Measurements from ENCODE around the gene MEP1A.
"Not testable (repeated sequence)": the region's sequence is repeated elsewhere in the genome, so short reads cannot be mapped to it uniquely, and the experiment has no call there.

MEP1A gene, protein sequence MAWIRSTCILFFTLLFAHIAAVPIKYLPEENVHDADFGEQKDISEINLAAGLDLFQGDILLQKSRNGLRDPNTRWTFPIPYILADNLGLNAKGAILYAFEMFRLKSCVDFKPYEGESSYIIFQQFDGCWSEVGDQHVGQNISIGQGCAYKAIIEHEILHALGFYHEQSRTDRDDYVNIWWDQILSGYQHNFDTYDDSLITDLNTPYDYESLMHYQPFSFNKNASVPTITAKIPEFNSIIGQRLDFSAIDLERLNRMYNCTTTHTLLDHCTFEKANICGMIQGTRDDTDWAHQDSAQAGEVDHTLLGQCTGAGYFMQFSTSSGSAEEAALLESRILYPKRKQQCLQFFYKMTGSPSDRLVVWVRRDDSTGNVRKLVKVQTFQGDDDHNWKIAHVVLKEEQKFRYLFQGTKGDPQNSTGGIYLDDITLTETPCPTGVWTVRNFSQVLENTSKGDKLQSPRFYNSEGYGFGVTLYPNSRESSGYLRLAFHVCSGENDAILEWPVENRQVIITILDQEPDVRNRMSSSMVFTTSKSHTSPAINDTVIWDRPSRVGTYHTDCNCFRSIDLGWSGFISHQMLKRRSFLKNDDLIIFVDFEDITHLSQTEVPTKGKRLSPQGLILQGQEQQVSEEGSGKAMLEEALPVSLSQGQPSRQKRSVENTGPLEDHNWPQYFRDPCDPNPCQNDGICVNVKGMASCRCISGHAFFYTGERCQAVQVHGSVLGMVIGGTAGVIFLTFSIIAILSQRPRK

DNA sequence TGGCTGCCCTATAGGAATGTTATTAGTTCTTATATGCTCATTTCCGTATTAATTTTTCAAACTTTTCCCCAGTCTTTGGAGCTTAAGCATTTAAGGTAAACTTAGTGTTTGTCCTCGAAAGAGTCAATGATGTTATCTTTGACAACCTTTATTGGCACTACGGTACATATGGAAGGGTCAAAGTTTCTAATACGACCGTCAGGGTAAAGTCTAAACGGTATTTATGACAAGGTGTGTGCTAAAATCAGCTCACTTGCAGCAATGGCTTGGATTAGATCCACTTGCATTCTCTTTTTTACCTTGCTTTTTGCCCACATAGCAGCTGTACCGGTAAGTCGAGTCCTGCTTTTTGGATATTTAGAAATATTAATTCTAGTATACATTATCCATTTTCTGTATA lies at the start of gene MEP1A:
MEP1A (plus strand) TSS at position 252 of the 400 bp plus-strand sequence; CDS start at position 262, 10 bp downstream.
- DNase-seq, result no peak

DNA sequence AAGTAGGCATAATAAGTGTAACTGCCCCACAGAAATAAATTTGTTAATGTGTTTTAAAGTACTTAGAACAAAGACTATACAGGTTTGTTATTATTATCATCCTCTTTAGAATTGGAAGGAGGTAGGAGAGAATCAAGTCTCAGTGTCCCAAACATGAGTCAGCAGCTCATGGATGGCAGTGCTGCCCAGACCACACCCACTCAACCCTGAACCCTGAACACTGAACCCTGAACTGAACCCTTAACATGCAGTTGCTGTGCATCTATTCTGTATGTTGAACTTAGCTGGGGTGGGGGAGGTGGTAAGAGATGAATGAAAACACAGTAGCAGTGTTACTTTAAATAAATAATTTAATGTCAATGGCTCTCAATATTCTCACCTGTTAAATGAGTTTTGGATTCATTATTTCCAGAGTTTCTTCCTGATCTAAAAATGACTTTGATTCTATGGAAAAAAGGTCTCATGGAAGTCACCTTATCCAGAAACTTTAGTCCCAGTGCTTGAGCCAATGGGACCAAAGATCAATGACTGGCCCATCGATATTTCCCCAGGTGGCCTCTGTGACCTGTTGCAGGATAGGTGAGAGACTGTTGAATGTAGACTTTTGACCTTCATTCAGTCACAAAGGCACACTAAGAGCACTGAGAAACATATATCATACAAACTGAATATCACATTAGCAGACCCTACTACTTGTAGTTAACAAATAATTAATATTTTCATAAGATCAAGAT lies 49.6 kb upstream of the MEP1A start:
- no peak for DNase-seq

DNA sequence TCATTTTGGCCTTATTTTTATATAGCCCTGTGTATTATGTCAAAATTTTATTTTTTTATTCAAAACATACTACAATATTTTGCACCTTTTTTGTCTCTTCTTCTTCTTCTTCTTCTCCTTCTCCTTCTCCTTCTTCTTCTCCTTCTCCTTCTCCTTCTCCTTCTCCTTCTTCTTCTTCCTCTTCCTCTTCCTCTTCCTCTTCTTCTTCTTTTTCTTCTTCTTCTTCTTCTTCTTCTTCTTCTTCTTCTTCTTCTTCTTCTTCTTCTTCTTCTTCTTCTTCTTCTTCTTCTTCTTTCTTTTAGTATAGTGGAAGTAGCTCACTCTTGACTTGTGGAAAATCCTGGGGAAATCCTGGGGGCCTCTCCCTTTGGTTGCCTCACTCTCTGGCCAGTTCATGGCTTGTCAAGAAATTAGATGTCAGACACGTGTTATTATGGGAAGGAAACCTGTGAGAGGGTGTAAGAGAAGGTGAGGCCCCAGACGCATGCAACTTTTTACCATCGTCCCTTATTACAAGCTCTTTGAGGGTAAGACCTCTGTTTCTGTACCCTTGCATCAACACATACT lies 48.9 kb upstream of the MEP1A start:
- not testable (repeated sequence) for DNase-seq

DNA sequence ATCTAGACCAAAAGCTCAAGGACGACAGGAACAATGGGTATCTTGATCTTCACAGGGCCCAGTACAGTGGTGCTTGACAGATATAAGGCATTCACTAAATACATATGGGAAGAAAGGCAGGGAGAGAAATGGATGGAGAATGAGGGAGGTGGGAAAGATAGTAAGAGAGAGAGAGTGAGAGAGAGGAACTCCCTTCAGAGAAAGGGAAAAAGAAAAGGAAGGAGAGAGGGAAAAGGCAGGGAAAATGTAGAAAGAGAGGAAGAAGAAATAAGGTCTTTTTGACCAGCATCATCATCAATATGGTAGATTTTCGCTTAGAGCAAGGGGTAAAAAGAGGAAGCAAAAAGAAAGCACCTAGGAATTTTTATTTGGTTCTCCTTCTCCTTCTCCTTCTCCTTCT lies 47.2 kb upstream of the MEP1A start:
- DNase-seq, result no peak

DNA sequence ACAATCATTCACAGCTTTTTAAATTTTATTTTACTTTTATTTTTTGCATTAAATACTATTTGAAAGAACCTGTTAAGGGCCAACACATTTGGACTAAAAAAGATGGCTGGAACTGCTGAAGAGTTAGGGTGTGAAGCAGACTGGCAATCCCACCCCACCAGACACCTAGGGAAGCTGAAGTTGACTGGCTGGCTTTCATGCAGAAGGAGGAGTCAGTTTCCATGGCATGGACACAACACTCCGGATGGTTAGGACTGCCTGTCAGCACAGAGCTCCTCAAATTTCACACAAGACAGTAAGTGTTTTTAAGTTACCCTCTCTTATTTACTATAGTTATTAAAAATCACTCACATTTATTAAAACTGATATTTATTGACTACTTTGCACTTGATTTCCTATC lies 46.5 kb upstream of the MEP1A start, which contains the start of gene ANKRD66:
ANKRD66 (plus strand) TSS at position 238 of the 400 bp plus-strand sequence. CDS start 5,016 bp downstream, outside the sequence.
- no peak for DNase-seq

DNA sequence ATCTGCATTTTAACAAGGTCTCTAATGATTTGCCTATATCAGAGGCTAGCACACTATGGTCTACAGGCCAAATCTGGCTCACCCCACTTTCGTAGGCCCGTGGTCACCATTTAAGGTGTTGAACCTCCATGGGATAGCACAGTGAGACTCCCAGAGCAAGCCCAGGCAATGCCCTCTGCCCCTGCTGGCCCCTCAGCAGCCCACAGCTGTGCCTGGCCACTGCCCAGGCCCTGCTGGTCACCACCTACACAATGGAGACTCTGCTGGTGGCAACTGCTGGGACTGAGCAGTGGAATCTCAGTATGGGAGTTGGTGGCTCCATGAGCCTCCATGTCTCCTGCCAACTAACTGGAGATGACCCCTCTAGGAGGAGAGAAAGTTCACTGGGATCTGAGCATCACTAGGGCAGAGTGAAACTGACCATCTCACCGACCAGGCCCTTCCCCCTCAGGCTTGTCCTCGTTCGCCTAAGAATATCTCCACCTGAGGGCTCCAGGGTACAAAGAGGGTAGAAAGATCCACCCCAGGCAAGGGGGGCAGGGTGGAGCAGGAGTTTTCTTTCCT lies 44.2 kb upstream of the MEP1A start:
- DNase-seq, result no peak

DNA sequence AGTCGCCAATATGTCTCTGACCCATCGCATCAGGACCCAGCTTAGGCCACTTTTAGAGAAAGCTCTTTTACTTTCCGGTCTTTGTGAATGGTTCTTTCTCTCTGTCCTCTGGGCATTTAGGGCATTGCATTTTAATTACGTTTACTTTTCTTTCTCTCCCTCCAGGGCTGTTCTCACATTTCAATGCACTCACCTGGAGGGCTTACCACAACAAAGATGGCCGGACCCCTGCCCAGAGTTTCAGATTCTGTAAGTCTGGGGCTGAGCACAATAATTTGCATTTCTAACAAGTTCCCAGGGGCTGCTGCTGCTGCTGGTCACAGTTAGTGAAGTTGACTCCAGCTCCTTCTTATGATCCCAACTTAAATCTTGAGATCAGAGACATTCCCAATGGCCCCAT lies 43.5 kb upstream of the MEP1A start:
- no peak for DNase-seq

DNA sequence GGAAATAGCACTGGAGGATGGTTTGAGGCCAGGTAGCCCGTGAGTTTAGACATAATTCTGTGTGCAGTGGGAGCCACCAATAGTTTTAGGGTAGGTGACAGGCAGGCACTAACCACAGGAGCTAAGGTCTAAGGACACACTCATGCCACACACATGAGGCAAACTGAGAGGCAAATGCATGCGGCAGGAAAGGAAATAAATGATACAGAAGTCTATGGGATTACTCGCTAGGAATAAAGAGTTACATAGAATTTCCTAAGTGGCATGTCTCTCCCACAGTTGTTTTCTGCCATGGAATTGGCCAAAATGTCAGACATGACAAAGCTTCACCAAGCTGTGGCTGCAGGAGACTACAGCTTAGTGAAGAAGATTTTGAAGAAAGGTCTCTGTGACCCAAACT lies 41.5 kb upstream of the MEP1A start:
- no peak for DNase-seq

DNA sequence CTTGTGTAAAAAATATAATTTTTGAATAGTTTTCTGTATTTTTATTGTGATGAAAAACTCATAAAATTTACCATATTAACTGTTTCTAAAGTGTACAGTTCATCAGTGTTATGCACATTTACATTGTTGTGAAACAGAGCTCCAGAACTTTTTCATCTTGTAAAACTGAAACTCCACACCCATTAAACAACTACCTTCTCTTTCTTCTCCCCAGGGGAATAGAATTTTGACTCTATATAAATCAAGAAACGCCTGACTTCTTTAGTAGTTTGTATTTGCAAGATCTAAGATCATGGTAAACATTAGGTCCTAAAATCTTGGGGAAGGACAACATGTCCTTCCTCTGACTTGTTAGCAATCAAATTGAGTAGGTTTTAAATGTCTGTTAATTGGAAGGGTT lies 37.3 kb upstream of the MEP1A start:
- DNase-seq, result no peak

DNA sequence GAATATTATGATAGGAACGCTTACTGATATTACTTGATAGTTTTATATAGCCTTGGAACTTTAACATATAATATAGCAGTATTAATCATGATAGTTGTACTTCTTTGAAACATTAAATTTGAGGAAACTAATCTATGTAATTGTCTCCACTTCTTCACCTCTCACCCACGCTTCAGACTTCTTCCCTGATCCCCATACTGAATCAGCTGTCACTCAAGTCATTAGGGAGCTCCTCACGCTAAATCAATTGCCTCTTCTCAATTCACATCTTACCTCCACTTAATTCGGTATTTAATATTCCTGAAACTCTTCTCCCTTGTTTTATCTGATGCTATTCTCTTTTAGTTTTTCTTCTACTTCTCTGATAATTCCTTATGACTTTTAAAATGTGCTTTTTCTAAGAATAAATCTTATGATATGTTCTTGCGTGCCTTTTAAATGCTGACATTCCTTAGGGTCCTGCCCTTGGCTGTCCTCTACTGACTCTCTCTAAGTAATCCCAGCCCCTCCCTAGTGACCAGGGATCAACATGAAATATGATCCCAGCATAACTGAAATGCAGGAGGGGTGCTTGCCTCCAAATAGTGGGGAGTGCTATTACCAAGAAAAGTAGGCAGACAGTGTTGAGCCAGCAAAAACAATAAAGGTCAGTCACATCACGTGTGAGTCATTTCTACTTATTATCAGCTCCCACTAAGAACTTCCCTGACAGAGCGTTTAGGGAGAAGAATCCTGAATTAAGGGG lies 36.5 kb upstream of the MEP1A start:
- no peak for DNase-seq

DNA sequence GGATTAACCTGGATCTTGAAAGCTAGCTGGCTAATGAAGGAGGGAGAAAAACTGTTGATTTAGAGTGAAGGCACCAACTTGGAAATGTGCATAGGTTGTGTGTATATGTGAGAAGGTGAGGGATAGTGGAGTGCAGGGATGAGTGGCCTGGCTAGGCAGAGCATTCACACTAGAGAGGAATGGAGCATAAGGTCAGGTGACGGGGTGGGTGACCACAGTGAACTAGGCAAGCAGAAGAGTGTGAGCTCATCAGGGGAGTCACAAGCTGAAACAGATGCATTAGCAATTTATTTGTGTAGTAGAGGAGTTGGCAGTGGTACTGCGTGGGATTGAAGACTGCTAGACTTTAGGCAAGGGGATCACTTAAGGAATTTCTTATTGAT lies 36.0 kb upstream of the MEP1A start:
- DNase-seq, result no peak

DNA sequence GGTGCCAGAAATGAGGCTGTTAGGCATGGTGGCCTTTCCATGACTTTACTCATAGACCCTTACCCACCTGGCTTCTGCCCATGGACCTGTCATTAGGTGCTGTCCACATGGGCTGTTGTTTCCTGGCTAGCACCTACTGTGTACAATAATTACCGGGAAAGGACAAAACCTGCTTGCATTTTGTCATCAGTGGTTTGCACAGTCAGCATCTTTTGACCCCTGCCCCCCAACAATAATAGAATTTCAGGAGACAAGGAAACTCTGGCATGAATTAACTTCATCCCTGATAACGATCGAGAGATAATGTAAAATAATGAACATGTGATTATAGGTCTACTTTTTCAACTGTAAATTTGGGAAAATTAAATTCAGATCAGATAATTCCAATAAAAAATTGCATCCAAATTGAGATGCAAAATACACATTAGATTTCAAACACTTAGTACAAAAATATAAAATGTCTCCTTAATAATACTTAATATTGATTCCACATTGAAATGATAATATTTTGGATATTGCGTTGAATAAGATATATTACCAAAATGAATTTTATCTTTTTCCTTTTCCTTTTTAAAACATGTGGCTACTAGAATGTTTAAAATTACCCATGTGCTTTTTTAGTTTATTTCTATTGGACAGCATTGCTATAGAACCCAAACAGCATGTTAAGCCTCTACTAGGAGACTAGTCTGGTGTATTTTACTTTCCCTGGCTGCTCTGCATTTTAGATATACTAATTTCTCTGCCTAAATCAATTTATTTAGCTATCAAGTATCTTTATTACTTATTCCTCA lies 34.0 kb upstream of the MEP1A start:
- DNase-seq, result no peak

DNA sequence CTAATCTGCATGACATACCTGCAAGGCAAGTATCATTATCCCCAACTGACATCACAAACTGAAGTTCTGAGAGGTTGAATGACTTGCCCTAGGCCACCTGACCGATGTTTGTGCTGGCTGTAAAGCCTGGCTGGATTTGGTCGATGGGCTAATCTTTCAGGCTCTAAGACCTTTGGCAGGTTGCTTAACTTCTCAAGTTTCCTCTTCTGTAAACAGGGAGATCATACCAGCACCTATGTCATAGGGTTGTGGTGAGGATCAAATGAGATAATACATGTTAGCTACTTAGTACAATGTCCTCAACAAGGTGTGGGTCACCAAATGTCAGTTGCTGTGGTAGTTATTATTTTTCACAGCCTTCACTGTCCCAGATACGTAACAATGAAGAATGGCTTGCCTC lies 32.3 kb upstream of the MEP1A start:
- no peak for DNase-seq

DNA sequence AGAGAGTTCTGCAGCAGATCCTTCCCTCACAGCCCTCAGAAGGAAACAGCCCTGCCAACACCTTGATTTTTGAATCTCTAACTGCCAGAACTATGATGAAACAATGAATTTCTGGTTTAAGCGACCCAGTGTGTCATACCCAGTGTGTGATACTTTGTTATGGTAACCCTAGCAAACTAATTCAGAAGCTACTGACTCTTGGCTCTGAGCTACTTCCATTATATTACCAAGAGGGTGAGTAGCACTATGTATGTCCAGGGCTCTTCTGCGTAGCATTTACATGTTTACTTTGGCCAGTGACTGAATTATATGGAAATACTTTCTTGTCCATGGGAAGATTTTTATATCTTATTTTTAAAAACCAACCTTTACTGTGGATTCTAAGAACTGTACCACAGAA lies 29.7 kb upstream of the MEP1A start:
- DNase-seq, result no peak

DNA sequence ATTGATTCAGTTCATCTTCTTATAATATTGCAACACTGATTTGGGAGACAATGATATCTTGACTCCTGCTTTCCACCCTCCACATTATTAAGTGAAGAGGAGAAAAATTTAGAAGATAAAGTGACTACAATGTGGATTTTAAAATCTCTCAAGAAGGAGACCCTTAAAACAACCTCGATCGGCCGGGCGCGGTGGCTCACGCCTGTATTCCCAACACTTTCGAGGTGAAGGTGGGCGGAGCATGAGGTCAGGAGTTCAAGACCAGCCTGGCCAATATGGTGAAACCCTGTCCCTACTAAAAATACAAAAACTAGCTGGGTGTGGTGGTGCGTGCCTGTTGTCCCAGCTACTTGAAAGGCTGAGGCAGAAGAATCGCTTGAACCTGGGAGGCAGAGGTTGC lies 28.9 kb upstream of the MEP1A start:
- DNase-seq, result not testable (repeated sequence)

DNA sequence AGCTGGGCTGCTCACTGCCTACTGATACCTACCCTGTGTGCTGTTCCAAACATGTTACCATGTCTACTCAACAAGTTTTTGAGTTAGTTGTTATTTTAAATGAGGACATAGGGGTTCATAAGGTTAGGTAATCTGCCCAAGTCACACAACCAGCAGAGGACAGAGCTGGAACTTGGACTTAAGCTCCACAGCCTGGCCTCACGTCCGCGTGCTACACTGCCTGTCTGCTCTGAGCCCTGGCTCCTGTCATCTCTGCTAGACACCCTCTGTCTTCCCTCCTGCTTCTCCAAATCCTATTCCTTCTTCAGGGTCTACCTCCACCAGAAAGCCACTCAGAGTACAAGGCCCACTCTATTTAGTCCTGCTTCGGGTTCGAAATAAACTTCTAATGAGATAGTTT lies 28.2 kb upstream of the MEP1A start:
- DNase-seq, result no peak

DNA sequence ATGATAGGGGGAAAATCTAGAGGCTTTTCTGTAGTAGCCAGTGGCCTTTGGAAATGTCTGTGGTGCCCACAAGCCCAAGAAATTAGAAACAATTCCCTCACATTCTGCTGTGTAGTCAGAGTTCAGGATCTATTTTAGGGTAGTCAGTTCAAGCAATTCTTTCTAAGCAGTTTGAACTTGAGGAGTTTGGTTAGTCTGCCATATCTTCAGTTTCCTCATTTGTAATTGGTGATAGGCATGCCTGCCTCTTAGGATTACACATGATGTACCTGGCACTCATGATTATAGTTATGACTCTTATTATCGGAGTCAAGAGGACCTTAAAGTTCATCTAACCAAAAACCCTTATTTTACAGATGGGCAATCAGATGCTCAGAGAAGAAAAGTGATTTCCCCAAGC lies 21.2 kb upstream of the MEP1A start:
- DNase-seq, result no peak

DNA sequence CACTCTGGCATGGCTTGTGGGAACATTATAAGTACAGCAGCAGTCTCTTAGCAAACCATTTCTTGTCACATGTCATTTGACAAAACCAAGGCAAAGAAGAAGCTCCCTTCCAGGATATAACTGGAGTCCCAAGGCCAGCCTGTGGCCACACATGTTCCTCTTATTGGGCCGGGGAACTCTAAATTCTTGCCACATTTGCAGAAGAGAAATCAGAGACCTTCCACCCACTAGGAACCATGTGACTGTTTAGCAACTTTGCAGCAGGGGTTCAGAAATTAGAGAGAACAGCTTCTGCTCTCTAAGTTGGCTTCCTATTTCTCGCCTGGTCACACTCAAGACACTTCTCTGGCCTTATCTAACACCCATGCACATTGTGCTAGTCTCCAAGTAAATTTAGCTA lies 20.4 kb upstream of the MEP1A start:
- no peak for DNase-seq

DNA sequence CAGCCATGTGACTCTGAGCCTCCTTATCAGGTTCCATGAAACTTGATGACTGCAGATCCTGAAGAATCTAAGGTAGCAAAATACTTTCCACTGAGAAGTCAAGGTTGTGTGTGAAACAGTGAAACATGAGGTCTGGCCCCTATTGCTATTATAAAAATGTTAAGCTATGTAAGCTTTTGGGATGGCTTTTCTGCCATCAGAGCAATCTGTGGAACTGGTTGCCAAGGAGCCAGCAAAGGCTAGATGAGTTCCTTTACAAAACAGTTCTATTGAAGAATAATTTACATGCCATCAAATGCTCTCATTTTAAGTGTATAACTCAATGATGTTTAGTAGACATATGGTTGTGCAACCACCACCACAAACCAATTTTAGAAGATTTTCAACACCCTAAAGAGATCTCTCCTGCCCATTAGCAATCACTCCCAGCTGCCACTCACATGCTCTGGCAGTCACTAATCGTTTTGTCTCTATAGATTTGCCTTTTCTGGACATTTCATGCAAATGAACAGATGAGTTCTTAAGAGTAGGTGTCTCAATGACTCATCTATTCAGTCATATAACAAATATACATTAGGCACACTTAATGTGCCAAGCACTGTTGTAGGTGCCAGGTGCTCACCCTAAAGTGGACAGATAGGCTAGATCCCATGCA lies 19.9 kb upstream of the MEP1A start:
- DNase-seq, result no peak

DNA sequence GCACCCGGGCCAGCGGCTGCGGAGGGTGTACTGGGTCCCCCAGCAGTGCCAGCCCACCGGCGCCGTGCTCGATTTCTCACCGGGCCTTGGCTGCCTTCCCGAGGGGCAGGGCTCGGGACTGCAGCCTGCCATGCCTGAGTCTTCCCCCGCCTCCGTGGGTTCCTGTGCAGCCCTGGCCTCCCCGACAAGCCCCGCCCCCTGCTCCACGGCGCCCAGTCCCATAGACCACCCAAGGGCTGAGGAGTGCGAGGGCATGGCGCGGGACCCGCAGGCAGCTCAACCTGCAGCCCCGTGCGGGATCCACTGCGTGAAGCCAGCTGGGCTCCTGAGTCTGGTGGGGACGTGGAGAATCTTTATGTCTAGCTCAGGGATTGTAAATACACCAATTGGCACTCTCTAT lies 18.5 kb upstream of the MEP1A start:
- DNase-seq, result not testable (repeated sequence)
